GM21526 (cell line): Measurements from ENCODE around the gene BCR.

Experiments used
- ATAC-seq: cut with Tn5 transposase; IDR thresholded peaks from one replicate; pipeline ENCODE4 v1.9.1; 2021; ENCODE audit warnings: moderate library complexity; ENCODE audit not compliant: unreplicated experiment, low FRiP score

BCR gene

GRCh38 chr22:23270798-23271596 lies 90.7 kb downstream of the BCR start:
- no peak for ATAC-seq

GRCh38 chr22:23271597-23271908 lies 91.2 kb downstream of the BCR start:
- no peak for ATAC-seq

GRCh38 chr22:23272371-23272770 lies 92.1 kb downstream of the BCR start:
- ATAC-seq: no peak

- no peak for ATAC-seq
Measured at GRCh38 chr22:23272834-23273233, 92.5 kb downstream of the BCR start.

- ATAC-seq: no peak
Measured at GRCh38 chr22:23273445-23274145, 93.3 kb downstream of the BCR start.

- no peak for ATAC-seq
Measured at GRCh38 chr22:23274146-23274526, 93.8 kb downstream of the BCR start.

- no peak for ATAC-seq
Measured at GRCh38 chr22:23274891-23275694, 94.8 kb downstream of the BCR start.

- ATAC-seq: no peak
Measured at GRCh38 chr22:23275751-23276150, 95.4 kb downstream of the BCR start.

GRCh38 chr22:23276656-23277582 lies 96.6 kb downstream of the BCR start:
- no peak for ATAC-seq

GRCh38 chr22:23277583-23278295 lies 97.4 kb downstream of the BCR start:
- ATAC-seq: no peak

GRCh38 chr22:23278883-23279675 lies 98.8 kb downstream of the BCR start:
- no peak for ATAC-seq

- ATAC-seq: no peak
Measured at GRCh38 chr22:23279781-23280180, 99.5 kb downstream of the BCR start.

- ATAC-seq: no peak
Measured at GRCh38 chr22:23280356-23281052, 100.2 kb downstream of the BCR start.

- ATAC-seq: no peak
Measured at GRCh38 chr22:23281053-23281405, 100.7 kb downstream of the BCR start.

GRCh38 chr22:23281406-23282088 lies 101.2 kb downstream of the BCR start:
- no peak for ATAC-seq

- ATAC-seq: no peak
Measured at GRCh38 chr22:23282089-23282501, 101.8 kb downstream of the BCR start.

- ATAC-seq: no peak
Measured at GRCh38 chr22:23282516-23282915, 102.2 kb downstream of the BCR start.

- no peak for ATAC-seq
Measured at GRCh38 chr22:23282986-23283385, 102.7 kb downstream of the BCR start.
